Measurements from ENCODE around the gene PISD.

PISD gene

DNA sequence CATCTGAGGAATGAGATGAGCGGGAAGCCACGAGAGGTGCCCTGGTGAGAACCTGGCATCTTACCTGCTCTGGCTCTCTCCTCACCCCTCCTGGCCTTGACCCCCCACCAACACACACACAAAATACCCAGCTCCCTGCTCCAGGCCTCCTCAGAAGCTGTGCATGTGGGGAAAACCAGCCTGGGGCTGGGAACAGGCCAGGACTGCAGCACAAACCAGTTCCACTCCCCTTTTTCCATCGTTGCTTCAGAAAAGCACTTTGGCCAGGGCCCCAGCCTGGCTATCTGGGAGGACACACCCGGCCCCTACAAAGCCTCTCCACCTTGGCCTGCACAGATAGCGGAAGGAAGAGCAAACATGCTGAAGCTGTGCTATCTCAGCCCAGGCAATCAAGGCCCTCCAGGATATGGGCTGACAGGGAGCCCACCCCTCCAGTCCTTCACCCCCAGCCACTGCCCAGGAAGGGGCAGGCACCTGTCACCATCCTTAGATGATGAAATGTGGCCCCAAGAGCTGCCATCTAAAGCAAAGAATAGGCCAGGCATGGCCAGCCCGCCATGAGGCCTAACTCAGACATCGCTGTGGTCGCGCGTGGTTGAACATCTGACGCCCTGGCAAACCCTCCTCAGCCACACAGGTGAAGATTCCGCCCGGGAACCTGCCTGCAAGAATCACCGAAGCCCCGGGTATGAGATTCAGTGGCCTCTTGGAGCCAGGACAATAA, 35.4 kb downstream of the PISD start:
- DNase-seq (ENCODE audit: low read depth in 2 of 2): no peak

DNA sequence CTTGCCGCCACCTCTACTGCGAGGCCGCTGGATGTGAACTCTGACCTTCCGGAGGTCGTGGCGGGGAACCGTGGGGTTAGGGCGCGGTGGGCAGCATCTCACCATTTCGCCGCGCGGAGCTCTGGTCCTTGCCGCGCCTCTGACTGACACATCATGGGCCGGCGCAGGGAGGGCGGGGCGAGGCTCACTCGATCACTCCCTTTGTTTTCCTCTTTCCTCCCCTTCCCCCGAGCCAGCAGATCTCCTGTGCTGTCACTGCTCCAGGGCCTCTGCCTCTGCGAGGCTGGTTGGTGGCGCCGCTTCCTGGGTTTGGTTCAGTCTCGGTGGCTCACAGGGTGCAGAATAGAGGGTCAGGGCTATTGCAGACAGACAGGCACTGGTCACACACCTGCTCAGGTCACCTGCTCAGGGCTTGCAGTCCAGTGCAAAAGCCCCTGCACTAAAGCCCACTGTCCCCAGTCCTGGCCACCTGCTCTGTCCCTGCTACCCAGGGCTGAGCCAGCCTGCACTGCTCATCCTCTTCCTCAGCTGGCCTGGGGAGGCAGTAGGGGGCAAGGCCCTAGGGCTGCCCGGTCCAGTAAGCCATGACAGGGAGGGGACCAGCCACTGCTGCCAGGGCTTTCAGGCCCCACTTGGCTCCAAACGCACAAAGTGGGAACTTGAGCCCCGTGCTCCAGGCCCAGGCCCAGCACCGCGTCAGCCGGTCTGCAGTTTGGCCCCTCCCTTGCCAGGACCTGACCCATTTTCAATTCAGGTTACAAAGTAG, 36.2 kb downstream of the PISD start:
- no peak for DNase-seq (ENCODE audit: low read depth in 2 of 2)

DNA sequence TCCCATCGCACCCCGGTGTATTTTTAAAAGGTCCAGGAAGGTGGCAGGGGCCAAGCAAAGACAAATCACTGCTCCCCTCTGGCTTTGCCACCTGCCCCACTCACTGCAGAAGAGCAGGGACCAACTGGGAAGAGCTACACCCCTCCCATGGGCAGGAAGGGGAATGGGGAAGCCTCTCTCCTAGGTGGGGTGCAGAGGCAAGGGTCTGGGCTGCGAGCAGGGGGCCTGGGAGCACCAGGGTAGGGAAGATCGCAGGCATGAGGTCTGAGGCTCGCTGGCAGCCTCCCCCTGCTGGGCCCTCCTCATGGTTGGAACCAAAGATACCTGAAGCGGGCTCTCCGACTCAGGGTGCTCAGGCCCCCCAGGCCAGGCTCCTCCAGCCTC, 36.8 kb downstream of the PISD start:
- DNase-seq (ENCODE audit: low read depth in 2 of 2): no peak

DNA sequence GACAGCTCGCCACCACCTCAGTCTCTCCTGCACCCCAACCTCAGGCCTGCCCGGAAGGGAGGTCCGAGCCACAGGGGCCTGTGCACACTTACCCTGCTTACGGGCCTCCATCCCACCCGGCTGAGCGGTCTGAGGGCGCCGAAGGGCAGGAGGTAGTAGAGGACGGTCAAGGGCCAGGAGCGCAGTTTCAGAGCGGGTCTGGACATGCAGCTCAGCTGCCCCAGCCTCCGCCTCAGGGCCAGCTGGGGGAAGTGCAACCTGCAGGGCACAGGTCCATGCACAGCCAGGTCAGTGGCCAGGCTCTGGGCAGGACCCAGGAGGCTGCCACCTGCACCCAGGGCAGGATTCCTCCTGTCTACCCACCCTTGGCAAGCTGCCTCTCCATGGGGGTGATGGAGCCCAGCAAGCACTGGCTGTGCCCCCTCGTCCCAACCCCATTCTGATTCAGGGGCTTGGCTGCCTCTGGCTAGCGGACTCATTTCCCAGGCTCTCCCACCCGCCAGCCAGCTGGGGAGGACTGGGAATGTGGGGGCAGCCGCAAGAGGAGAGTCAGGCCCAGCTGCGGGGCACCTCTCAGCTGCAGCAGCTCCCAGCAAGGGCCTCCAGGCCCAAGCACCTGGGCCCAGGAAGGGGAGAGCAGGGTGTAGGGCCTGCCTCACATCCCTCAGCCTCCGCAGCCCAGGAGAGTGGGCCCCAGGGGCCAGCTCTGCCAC, 38.3 kb downstream of the PISD start:
- no peak for DNase-seq (ENCODE audit: low read depth in 2 of 2)

DNA sequence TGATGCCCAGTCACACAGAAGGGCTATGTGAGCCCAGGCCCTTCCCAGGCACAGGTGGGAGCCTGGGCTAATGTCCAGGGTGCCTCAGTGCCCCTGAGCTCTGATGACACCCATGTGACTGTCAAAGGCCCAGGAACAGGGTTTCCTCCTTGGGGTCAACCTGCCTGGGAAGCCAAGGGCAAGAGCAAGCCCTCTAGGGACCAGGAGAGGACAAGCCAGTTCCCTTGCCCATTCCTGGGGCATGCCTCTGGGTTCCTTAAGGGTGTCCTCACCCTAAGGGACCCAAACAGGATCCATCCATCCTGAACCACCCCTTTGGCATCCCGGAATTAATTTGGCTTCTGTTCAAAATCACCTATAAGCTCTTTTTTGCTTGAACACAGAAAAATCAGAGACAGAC, 39.0 kb downstream of the PISD start:
- DNase-seq (ENCODE audit: low read depth in 2 of 2): no peak

DNA sequence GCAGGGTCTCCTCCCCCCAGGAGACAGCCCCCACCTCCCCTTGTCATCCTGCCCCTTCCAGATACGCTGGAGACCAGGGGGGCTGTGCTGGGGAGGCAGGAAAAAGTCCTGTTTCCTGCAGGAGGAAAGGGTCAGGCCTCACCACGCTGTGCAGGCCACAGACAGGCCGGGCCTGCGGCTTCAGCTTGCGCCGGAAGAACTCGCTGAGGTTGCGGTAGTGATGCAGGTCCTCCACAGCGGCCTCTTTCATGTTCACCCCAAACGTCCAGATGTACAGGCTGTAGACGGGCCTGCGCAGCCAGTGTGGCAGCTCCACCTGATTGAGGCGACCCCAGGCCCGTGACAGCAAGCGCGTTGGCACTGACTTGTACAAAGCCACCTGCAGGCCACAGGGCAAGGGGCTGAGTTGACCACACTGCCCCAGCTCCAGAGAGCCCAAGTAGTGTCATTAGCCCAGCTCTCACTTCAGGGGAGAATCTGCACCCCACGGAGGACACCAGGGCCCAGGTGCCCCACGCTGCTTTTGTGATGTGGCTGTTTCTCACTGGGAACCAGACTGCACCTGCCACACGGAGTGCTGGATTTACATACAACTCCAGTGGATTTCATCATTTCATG, 40.4 kb downstream of the PISD start:
- DNase-seq (ENCODE audit: low read depth in 2 of 2): no peak

DNA sequence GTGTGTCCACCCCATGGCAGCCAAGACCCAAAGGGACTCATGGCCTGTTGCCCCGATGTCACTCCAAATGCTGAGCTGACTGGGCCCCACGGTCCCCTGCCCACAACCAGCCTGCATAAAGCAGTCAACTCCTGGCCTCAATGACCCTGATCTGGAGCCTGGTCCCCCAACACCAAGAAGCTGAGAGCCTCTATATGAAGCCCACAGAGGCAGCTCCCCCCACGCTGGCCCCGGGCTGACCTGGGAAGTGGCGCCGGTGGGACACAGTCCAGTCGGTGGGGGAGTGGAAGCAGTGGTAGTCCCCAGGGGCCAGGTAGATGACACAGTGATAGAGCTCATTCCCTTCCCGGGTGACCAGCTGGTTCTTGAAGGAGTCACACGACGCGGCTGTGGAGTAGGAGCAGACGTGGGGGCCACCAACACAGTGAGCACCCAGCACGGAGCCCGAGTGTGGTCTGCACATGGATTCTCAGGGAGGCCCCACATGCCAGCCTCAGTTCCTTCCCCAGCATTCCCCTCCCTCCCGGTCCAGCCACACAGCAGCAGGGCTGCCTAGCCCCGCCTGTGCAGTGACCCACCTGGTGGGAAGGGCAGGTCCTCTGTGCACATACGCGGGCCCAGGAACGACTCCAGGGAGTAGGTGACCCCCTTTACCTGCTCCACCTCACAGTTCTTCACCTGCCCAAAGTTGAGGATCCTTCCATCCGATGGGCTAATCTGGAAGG, 41.1 kb downstream of the PISD start:
- no peak for DNase-seq (ENCODE audit: low read depth in 2 of 2)

DNA sequence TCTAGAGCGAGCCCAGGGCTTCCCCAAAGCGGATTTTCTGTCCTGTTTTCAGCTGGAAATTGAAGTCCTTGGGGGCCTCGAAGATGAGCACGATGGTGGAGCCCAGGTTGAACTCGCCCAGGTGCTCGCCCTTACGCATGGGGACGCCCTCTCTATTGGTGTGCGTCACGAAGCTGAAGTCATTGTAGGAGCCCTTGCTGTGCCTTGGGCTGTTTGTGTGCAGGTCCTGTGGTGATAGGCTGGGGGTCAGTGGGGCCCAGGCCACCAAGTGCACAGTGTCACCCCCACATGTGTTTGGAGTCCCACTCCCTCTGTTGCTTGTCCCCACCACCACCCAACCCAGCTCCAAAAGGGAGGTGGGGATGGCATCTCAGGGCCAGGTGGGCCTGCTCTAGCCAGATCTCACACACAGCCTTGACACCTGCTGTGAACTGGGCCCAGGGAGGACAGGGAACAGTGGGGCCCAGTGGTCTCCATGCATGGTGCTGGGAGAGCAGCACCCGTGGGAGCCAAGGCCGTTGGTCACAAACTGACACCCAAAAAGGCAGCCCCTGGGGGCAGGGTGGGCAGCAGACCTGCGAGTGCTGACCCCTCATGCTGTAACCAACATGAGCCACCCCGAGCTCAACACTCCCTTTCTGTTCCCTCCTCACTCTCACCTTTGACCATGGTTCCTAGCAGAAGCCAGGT, 42.3 kb downstream of the PISD start:
- DNase-seq (ENCODE audit: low read depth in 2 of 2): no peak

DNA sequence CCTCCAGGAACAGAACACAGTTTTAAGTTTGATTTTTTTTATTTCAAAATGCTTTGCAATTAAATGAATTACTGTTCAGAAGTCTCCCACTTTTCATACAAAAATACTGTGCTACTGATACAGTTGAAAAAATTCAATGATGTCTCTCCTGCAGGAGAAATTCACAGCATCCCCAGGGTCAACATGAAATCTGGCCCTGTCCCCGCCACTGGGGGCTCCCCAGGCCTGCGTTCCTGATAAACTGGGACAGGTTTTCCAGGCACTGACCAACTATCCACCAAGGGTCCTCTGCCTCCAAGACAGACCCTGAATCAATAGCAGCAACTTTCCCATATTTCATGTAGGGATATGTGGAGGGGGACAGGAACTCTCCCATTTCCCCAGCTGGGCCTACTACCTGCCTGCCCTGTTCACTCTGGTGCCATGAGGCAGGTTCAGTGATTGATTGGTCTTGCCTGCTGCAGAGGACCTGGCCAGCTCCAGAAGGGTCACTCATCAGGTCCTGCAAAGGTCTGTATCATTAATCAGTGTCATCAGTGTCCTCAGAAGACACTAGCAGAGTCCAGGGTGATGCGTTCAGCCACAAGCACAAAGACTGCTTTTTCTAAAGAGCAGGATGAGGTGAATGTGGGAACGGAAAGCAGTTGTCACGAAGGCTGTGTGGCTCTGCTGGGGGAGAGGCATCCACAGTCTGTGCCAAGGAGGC, 43.4 kb downstream of the PISD start:
- DNase-seq (ENCODE audit: low read depth in 2 of 2): no peak

DNA sequence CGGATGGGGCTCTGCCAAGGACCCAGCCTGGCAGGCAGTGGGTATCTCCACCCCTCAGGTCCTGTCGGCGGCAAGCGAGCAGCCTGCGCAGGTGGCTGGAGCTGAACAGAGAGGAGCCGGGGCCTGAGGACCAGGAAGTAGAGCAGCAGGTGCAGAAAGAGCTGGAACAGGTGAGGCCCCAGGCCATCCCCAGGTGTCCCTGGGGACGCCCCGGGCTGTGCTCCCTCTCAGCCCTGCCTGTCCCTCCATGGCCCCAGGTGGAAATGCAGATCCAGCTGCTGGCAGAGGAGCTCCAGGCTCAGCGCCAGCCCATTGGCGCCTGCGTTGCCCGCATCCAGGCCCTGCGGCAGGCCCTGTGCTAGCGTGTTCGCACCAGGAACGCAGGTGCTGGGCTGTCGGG, 44.0 kb downstream of the PISD start:
- no peak for DNase-seq (ENCODE audit: low read depth in 2 of 2)

DNA sequence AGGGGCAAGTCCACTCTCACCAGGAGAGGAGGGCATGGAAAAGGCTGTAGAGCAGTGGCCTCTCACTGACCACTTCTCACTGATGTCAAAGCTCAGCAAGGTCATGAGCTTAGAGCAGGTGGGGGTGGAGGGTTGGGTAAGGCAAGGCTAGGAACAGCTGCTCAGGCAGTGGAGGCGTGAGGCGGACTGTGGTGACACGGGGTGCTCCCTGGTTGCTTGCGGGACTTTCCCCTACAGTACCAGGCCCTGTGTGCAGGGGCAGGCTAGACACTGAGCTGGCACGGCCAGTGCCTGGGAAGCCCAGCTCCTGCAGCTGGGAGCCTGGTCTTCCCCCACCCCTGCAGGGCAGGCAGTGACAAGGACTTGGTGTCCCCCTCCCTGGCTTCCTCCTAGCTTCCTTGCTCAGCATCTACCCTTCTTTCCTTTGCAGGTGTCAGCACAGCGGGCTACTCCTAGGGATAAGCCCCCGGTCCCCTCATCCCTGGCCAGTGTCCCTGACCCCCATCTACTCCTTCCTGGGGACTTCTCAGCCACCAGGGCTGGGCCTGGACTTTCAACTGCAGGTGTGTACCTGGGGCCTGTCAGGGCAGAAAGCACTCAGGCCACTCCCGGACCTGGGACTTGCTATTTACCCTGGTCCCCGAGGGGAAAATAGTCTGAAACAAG, 45.6 kb downstream of the PISD start:
- DNase-seq (ENCODE audit: low read depth in 2 of 2): peak in 1 of 2 experiments; percentile 48

DNA sequence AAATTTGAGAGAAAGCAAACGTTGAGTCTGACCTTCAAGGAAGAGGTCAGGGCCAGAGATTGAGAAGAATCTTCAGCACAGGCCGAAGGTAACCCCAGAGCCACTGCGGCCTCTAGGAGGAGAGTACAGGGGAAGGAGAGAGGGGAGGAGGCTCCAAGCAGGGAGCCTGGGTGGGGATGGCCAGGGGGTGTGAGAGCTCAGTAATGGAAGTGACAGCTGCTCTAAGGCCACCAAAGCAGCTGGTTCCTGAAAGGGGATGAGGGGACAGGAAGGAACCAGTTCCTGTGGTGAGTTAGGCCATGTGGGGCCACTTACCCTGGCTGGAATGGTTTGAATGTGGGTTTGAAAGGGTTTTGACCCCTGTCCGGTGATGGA, 46.1 kb downstream of the PISD start:
- no peak for DNase-seq (ENCODE audit: low read depth in 2 of 2)

DNA sequence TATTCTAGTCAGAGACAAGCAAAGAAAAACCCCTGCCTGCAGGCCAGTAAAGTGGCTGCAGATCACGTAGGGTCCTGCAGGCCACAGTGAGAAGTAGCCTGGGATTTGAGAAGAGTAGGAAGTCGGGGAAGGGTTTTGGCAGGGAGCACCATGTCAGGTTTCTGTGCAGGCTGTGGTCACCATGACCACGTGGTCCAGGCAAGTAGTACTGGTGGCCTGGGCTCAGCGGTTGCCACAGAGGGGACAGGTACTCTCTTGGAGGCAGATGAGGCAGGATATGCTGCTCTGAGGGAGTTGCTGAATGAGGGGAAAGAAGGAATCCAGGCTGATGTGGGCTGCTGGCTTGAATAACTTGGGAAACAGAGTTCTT, 46.5 kb downstream of the PISD start:
- DNase-seq (ENCODE audit: low read depth in 2 of 2): no peak

DNA sequence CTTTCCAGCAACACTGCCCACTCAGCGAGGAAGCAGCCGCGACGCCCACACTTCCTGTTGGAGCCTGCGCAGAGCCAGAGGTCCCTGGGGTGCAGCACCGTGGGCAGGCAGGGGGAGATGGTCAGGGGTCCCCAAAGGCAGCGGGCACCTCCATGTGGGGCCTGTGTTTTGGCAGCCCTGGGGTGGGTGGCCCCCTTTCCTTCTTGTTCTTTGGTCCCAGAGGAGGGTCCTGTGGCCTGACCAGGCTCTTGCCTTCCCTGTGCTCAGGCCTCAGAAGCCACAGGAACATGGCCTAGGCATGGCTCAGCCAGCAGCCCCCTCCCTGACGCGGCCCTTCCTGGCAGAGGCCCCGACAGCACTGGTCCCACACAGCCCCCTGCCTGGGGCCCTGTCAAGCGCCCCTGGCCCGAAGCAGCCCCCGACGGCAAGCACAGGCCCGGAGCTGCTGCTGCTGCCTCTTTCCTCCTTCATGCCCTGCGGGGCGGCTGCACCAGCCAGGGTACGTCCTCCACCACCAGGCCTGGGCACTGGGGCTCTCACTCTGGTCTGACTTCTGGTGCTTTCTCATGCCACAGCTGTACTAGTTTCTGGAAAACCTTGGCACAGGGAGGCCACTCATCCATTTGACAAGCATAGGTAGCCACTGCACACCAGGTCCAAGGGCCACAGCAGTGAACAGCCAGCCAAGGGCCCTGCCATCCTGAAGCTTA, 47.1 kb downstream of the PISD start:
- DNase-seq (ENCODE audit: low read depth in 2 of 2): no peak

DNA sequence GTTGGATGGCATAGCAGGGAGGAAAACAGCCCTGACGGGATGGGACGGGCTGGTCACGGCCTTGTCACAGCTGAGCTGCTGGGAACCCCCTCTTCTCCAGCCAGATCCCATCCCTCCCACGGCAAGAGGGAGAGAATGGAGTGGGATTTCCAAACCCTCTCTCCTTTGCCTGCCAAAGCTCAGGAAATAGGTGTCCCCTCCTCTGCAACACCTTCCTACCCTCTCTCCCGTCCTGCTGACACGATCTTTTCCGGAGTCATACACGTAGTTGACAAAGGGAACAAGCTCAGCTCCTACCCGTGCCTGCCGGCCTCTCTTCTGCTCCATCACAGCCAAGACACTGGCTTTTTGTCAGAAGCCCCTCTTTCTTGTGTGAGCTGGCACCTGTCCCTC, 48.1 kb downstream of the PISD start:
- DNase-seq (ENCODE audit: low read depth in 2 of 2): no peak

DNA sequence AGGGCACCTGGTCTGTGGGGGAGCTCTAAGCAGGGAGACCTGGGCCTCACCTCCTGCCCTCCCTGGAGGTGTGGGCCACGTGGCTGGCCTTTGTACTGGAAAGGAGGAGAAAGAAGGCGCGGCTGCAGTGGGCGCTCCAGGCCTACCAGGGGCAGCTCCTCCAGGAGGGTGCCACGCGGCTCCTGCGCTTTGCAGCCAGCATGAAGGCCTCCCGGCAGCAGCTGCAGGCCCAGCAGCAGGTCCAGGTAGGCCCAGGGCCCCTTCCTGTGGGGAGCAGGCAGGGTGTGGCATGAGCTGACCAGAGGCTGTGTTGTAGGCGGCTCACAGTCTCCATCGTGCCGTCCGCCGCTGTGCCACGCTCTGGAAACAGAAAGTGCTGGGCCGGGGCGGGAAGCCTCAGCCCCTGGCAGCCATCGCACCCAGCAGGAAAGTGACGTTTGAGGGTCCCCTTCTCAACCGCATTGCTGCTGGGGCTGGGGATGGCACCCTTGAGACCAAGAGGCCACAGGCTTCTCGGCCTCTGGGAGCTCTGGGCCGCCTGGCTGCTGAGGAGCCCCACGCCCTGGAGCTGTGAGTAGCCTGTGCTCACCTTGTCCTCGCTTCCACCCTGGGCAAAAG, 48.6 kb downstream of the PISD start:
- DNase-seq (ENCODE audit: low read depth in 2 of 2): no peak

DNA sequence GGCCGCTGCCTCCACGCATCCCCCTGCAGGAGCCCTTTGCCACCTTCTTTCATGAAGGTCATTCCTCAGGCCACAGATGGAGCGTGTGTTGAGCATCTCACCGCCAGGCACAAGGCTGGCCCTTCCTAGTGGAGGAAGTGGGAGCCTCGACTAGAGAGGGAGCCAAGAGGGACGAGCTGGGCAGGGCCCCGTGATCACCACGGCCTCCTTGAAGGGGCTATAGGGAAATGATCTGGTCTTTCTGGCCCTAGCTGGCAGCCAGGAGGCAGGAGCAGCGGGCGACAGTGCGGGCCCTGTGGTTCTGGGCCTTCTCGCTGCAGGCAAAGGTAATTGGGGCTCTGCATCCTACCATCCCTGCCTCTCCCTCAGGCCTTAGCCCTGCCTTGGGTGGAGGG, 49.1 kb downstream of the PISD start:
- DNase-seq (ENCODE audit: low read depth in 2 of 2): no peak

DNA sequence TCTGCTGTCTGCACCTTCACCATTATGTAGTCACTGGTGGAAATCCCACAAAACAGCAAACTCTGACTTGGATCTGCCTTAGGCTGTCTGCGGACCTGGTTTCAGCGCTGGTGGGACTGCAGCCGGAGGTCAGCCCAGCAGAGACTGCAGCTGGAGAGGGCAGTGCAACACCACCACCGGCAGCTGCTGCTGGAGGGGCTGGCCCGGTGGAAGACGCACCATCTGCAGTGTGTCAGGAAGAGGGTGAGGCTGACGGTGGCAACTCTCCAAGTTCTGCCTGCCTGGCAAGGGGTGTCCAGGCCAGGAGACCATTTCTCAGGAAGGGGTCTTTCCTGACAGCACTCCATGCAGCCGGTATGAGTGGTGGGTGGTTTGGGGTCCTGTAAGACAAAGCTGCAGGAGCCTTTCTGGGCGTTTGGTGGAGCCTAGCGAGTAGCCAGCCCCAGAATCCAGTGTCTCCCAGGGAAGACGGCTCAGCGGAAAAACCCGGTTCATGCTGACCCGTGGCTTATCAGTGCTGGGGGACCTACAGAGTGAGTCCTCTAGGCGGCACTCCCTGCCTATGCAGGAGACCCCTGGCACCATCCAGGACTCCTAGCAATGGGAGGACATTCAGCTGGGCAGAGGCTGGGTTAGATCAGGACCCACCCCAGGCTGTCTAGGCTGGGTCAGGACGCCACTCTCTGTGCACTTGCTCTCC, 50.8 kb downstream of the PISD start:
- DNase-seq (ENCODE audit: low read depth in 2 of 2): no peak

Data from stimulated activated CD4-positive, alpha-beta T cell treated with anti-CD3 and anti-CD28 coated beads, Interleukin-12 subunit alpha, Interleukin-12 subunit beta, amount 100 ng/mL, for 24 hours (primary cell).